ENCODE measurements around the gene CNTROB. TPM values are rescaled to one million over a fixed set of nuclear protein-coding genes. Genes with fewer than 3 reads are reported as not detected.

The CNTROB gene
- total and polyA plus RNA-seq, 2 experiments from 2014 or later = 21.1 to 37.5 TPM

- DNase-seq (ENCODE audit: low spot score) = no peak
- 93% methylated on average over 6 of the region's 6 CpGs for WGBS (ENCODE audit: low lambda C conversion rate, missing lambda C conversion rate)
- no peaks in the 10 kb centered on the region for H4K20me1 ChIP-seq (ENCODE audit: insufficient read depth, poor library complexity, severe bottlenecking)
- H3K4me1 ChIP-seq (ENCODE audit: insufficient read depth) = no peaks in the 10 kb centered on the region
- no peak overlapping the region for H3K4me2 ChIP-seq
- H2AFZ ChIP-seq = no peak overlapping the region
- H3K79me2 ChIP-seq = no peaks in the 10 kb centered on the region
- H3K36me3 ChIP-seq (replicated peaks; ENCODE audit: insufficient read depth, low read depth) = no peaks in the 10 kb centered on the region
- TF ChIP-seq EZH2phosphoT487 (IDR thresholded peaks at IDR 0.05; ENCODE audit: low read depth, severe bottlenecking, unreplicated experiment) = no peak
- no peak for TF ChIP-seq EZH2 (IDR thresholded peaks at IDR 0.05; ENCODE audit: borderline replicate concordance)
- no peak for TF ChIP-seq CTCF (IDR thresholded peaks at IDR 0.05; ENCODE audit: poor library complexity)
- H3K27ac ChIP-seq = no peak overlapping the region
- H3K4me3 ChIP-seq = no peak overlapping the region
- no peaks in the 10 kb centered on the region for H3K9me2 ChIP-seq (replicated peaks; ENCODE audit: insufficient read depth)
- no peaks in the 10 kb centered on the region for H3K9me3 ChIP-seq (ENCODE audit: low read depth)
- H3K27me3 ChIP-seq = no peaks in the 10 kb centered on the region
Observed at GRCh38 chr17:7940743-7941142, 8.7 kb downstream of the CNTROB start.

- H3K9me3 ChIP-seq (ENCODE audit: low read depth) = no peaks in the 10 kb centered on the region
- no peaks in the 10 kb centered on the region for H4K20me1 ChIP-seq (ENCODE audit: insufficient read depth, poor library complexity, severe bottlenecking)
- no peak for TF ChIP-seq EZH2 (IDR thresholded peaks at IDR 0.05; ENCODE audit: borderline replicate concordance)
- TF ChIP-seq EZH2phosphoT487 (IDR thresholded peaks at IDR 0.05; ENCODE audit: low read depth, severe bottlenecking, unreplicated experiment) = no peak
- TF ChIP-seq CTCF (IDR thresholded peaks at IDR 0.05; ENCODE audit: poor library complexity) = no peak
- H3K36me3 ChIP-seq (replicated peaks; ENCODE audit: insufficient read depth, low read depth) = peaks cover 3% of the 10 kb centered on the region
- H3K79me2 ChIP-seq = no peaks in the 10 kb centered on the region
- H3K4me3 ChIP-seq = no peak overlapping the region
- H3K4me1 ChIP-seq (ENCODE audit: insufficient read depth) = no peaks in the 10 kb centered on the region
- no peak for DNase-seq (ENCODE audit: low spot score)
- H3K27ac ChIP-seq = no peak overlapping the region
- no peaks in the 10 kb centered on the region for H3K9me2 ChIP-seq (replicated peaks; ENCODE audit: insufficient read depth)
- H2AFZ ChIP-seq = no peak overlapping the region
- 96% methylated on average over 13 of the region's 13 CpGs for WGBS (ENCODE audit: low lambda C conversion rate, missing lambda C conversion rate)
- H3K27me3 ChIP-seq = no peaks in the 10 kb centered on the region
- no peak overlapping the region for H3K4me2 ChIP-seq
Observed at GRCh38 chr17:7943291-7943690, 11.3 kb downstream of the CNTROB start.

GRCh38 chr17:7944326-7944725 is 12.3 kb downstream of the CNTROB start:
- H3K4me3 ChIP-seq = no peak overlapping the region
- H3K79me2 ChIP-seq = no peaks in the 10 kb centered on the region
- H4K20me1 ChIP-seq (ENCODE audit: insufficient read depth, poor library complexity, severe bottlenecking) = no peaks in the 10 kb centered on the region
- H3K9me3 ChIP-seq (ENCODE audit: low read depth) = no peaks in the 10 kb centered on the region
- H3K27me3 ChIP-seq = no peaks in the 10 kb centered on the region
- 95% methylated on average over 9 of the region's 9 CpGs for WGBS (ENCODE audit: low lambda C conversion rate, missing lambda C conversion rate)
- no peak for DNase-seq (ENCODE audit: low spot score)
- no peak overlapping the region for H3K4me2 ChIP-seq
- H3K4me1 ChIP-seq (ENCODE audit: insufficient read depth) = no peaks in the 10 kb centered on the region
- H3K9me2 ChIP-seq (replicated peaks; ENCODE audit: insufficient read depth) = no peaks in the 10 kb centered on the region
- TF ChIP-seq CTCF (IDR thresholded peaks at IDR 0.05; ENCODE audit: poor library complexity) (no peak), EZH2 (IDR thresholded peaks at IDR 0.05; ENCODE audit: borderline replicate concordance) (no peak), EZH2phosphoT487 (IDR thresholded peaks at IDR 0.05; ENCODE audit: low read depth, severe bottlenecking, unreplicated experiment) (no peak)
- no peak overlapping the region for H3K27ac ChIP-seq
- H3K36me3 ChIP-seq (replicated peaks; ENCODE audit: insufficient read depth, low read depth) = peaks cover 3% of the 10 kb centered on the region
- H2AFZ ChIP-seq = no peak overlapping the region

- Histone ChIP-seq H3K4me1 (ENCODE audit: insufficient read depth) (no peaks in the 10 kb centered on the region), H3K79me2 (no peaks in the 10 kb centered on the region), H3K9me3 (ENCODE audit: low read depth) (no peaks in the 10 kb centered on the region), H3K27ac (no peak overlapping the region), H3K4me2 (no peak overlapping the region), H3K4me3 (no peak overlapping the region), H3K27me3 (no peaks in the 10 kb centered on the region), H3K9me2 (replicated peaks; ENCODE audit: insufficient read depth) (no peaks in the 10 kb centered on the region), H4K20me1 (ENCODE audit: insufficient read depth, poor library complexity, severe bottlenecking) (no peaks in the 10 kb centered on the region), H2AFZ (no peak overlapping the region), H3K36me3 (replicated peaks; ENCODE audit: insufficient read depth, low read depth) (peaks cover 3% of the 10 kb centered on the region)
- WGBS (ENCODE audit: low lambda C conversion rate, missing lambda C conversion rate) = 95% methylated on average over 7 of the region's 7 CpGs
- DNase-seq (ENCODE audit: low spot score) = no peak
- TF ChIP-seq CTCF (IDR thresholded peaks at IDR 0.05; ENCODE audit: poor library complexity) (no peak), EZH2 (IDR thresholded peaks at IDR 0.05; ENCODE audit: borderline replicate concordance) (no peak), EZH2phosphoT487 (IDR thresholded peaks at IDR 0.05; ENCODE audit: low read depth, severe bottlenecking, unreplicated experiment) (no peak)
Observed at GRCh38 chr17:7945651-7946050, 13.6 kb downstream of the CNTROB start.

All from hepatocyte (in vitro differentiated cells).